HG03280 (cell line): Measurements from ENCODE around the gene ZNF277.
"Not testable (repeated sequence)": the region's sequence is repeated elsewhere in the genome, so short reads cannot be mapped to it uniquely, and the experiment has no call there.

ENCODE experiments used
- ATAC-seq: cut with Tn5 transposase; IDR thresholded peaks from one replicate; pipeline ENCODE4 v1.9.1; 2021; ENCODE audit warnings: mild to moderate bottlenecking, moderate library complexity; ENCODE audit not compliant: unreplicated experiment

ZNF277 gene

GRCh38 chr7:112248598-112248997 lies 42.1 kb downstream of the ZNF277 start:
- ATAC-seq, result no peak

- not testable (repeated sequence) for ATAC-seq
Observed at GRCh38 chr7:112249967-112250366, 43.5 kb downstream of the ZNF277 start.

GRCh38 chr7:112252141-112252540 lies 45.6 kb downstream of the ZNF277 start:
- ATAC-seq, result no peak

- ATAC-seq, result no peak
Observed at GRCh38 chr7:112252691-112253090, 46.2 kb downstream of the ZNF277 start.

- ATAC-seq, result no peak
Observed at GRCh38 chr7:112254156-112254555, 47.7 kb downstream of the ZNF277 start.

GRCh38 chr7:112254709-112255387 lies 48.4 kb downstream of the ZNF277 start:
- ATAC-seq, result no peak

- no peak for ATAC-seq
Observed at GRCh38 chr7:112255388-112255720, 48.9 kb downstream of the ZNF277 start.

GRCh38 chr7:112257073-112257472 lies 50.6 kb downstream of the ZNF277 start:
- no peak for ATAC-seq

GRCh38 chr7:112260911-112261310 lies 54.4 kb downstream of the ZNF277 start:
- no peak for ATAC-seq

- ATAC-seq, result no peak
Observed at GRCh38 chr7:112262036-112262435, 55.5 kb downstream of the ZNF277 start.

- no peak for ATAC-seq
Observed at GRCh38 chr7:112262855-112263487, 56.5 kb downstream of the ZNF277 start.

- no peak for ATAC-seq
Observed at GRCh38 chr7:112263519-112263918, 57.0 kb downstream of the ZNF277 start.

- ATAC-seq, result no peak
Observed at GRCh38 chr7:112266141-112266540, 59.6 kb downstream of the ZNF277 start.

- ATAC-seq, result no peak
Observed at GRCh38 chr7:112266595-112267270, 60.2 kb downstream of the ZNF277 start.

GRCh38 chr7:112267944-112268691 lies 61.6 kb downstream of the ZNF277 start:
- no peak for ATAC-seq

GRCh38 chr7:112271162-112271561 lies 64.7 kb downstream of the ZNF277 start:
- no peak for ATAC-seq

GRCh38 chr7:112272921-112273561 lies 66.5 kb downstream of the ZNF277 start:
- no peak for ATAC-seq

- no peak for ATAC-seq
Observed at GRCh38 chr7:112279042-112279441, 72.5 kb downstream of the ZNF277 start.

GRCh38 chr7:112280267-112280666 lies 73.8 kb downstream of the ZNF277 start:
- ATAC-seq, result no peak

GRCh38 chr7:112282476-112283188 lies 76.1 kb downstream of the ZNF277 start:
- no peak for ATAC-seq
